ENCODE data around the gene MTERF4.

MTERF4 gene

GRCh38 chr2:241120440-241120839 lies 18.4 kb upstream of the MTERF4 start:
- Histone ChIP-seq H3K27ac (ENCODE audit: low read length) (no peak overlapping the region), H3K36me3 (ENCODE audit: control insufficient read depth, low read depth, low read length) (peaks cover 15% of the 10 kb centered on the region), H3K4me1 (ENCODE audit: control insufficient read depth, low read depth, low read length) (no peaks in the 10 kb centered on the region), H3K4me3 (ENCODE audit: low read length) (no peak overlapping the region), H3K9ac (ENCODE audit: low read length) (no peak overlapping the region), H3K9me3 (ENCODE audit: control insufficient read depth, low read depth, low read length) (no peaks in the 10 kb centered on the region), H3K27me3 (ENCODE audit: control insufficient read depth, insufficient read depth, low read length) (no peaks in the 10 kb centered on the region)

DNA sequence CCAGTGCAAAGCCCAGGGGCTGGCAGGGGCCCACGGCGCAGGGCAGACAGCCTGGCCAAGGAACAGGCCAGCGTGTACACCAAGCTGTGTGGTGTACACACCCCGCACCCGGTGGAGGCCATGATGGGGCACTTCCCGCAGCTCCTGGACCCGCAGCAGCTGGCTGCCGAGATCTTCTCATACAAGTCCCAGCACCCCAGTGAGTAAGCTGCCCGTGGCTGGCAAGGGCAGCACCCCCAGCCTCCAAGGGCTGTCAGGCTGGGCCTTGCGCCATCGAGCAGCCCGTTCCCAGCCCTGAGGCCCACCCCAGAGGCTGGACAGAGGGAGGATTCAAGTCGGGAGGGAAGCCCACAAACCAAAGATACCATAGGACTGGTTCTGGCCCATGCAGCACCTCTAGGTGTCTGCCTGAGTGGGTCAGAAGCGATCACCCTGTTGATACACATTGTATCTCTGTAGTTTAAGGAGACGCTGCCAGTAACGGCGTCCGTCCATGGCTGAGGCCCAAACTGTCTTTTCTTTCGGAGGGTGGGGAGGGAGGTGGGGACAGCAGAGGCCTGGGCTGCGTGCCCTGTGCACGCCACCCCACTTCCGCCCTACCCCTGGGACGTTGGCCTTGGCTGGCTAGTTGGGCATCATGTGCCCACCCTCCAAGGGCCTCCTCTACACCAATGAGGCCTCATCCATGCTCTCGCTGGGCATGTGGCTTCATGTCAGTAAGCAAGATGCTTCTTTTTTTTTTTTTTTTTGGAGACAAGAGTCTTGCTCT lies 16.8 kb upstream of the MTERF4 start:
- Histone ChIP-seq H3K36me3 (ENCODE audit: control insufficient read depth, low read depth, low read length) (peaks cover 22% of the 10 kb centered on the region), H3K27ac (ENCODE audit: low read length) (no peak overlapping the region), H3K4me3 (ENCODE audit: low read length) (no peak overlapping the region), H3K9me3 (ENCODE audit: control insufficient read depth, low read depth, low read length) (no peaks in the 10 kb centered on the region), H3K9ac (ENCODE audit: low read length) (no peak overlapping the region), H3K27me3 (ENCODE audit: control insufficient read depth, insufficient read depth, low read length) (no peaks in the 10 kb centered on the region), H3K4me1 (ENCODE audit: control insufficient read depth, low read depth, low read length) (no peaks in the 10 kb centered on the region)

DNA sequence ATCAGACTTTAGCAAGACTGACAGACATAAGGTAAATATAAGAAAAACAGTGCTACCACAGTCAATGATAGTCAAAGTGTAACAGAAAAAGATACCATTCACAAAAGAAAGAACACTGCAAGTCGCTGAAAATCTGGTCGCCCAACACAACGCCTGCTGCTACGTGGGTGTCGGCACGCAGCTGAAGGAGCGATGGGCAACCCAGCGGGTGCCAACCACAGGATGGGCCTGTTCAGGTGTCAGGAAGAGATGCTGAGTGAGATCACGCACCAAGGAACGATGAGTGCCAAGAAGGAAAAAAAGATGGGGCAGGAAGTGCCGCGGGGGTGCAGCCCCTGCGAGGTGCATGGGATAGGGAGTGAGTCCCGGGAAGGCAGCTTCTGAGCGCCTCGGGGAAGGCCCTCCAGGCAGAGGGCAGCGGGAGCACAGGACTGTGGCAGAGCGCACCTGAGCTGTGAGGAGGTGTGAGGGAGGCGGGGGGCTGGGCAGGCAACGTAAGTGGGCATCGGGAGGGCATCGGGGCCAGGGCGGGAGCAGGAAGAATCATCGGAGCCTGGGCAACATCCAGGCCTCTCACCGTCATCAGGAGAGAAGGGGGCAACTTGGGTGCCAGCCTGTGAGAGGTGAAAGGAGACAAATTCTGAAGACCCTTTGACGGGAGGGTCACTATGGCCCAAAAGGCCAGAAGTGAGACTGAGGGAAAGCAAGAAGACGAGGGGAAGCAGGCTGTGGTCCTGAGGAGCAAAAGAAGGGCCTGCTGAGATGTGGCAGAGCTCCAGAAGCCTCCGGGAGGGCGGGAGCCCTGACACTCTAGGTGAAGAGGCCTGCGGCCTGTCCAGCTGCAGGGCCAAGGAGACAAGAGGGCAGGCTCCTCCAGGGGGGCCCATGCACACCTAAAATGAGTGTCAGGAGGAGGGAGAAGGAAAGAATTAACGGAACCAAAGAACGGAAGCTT lies 14.8 kb upstream of the MTERF4 start:
- peaks cover 27% of the 10 kb centered on the region for H3K36me3 ChIP-seq (ENCODE audit: control insufficient read depth, low read depth, low read length)
- H3K9ac ChIP-seq (ENCODE audit: low read length) = no peak overlapping the region
- H3K27ac ChIP-seq (ENCODE audit: low read length) = no peak overlapping the region
- no peak overlapping the region for H3K4me3 ChIP-seq (ENCODE audit: low read length)
- no peaks in the 10 kb centered on the region for H3K4me1 ChIP-seq (ENCODE audit: control insufficient read depth, low read depth, low read length)
- H3K9me3 ChIP-seq (ENCODE audit: control insufficient read depth, low read depth, low read length) = no peaks in the 10 kb centered on the region
- no peaks in the 10 kb centered on the region for H3K27me3 ChIP-seq (ENCODE audit: control insufficient read depth, insufficient read depth, low read length)

DNA sequence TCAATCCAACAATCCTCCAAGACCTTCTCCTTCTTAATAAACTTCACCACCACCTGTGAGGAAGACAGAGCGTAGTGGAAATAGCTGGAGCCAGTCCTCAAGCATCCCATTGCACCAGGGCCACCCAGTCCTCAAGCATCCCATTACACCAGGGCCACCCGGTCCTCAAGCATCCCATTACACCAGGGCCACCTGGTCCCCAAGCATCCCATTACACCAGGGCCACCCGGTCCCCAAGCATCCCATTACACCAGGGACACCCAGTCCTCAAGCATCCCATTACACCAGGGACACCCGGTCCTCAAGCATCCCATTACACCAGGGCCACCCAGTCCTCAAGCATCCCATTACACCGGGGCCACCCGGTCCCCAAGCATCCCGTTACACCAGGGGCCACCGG lies 13.3 kb upstream of the MTERF4 start:
- H3K27ac ChIP-seq (ENCODE audit: low read length) = no peak overlapping the region
- H3K9ac ChIP-seq (ENCODE audit: low read length) = no peak overlapping the region
- H3K4me1 ChIP-seq (ENCODE audit: control insufficient read depth, low read depth, low read length) = no peaks in the 10 kb centered on the region
- H3K4me3 ChIP-seq (ENCODE audit: low read length) = no peak overlapping the region
- H3K9me3 ChIP-seq (ENCODE audit: control insufficient read depth, low read depth, low read length) = no peaks in the 10 kb centered on the region
- peaks cover 15% of the 10 kb centered on the region for H3K36me3 ChIP-seq (ENCODE audit: control insufficient read depth, low read depth, low read length)
- H3K27me3 ChIP-seq (ENCODE audit: control insufficient read depth, insufficient read depth, low read length) = no peaks in the 10 kb centered on the region

GRCh38 chr2:241114836-241115235 lies 12.7 kb upstream of the MTERF4 start:
- Histone ChIP-seq H3K9me3 (ENCODE audit: control insufficient read depth, low read depth, low read length) (no peaks in the 10 kb centered on the region), H3K4me1 (ENCODE audit: control insufficient read depth, low read depth, low read length) (no peaks in the 10 kb centered on the region), H3K4me3 (ENCODE audit: low read length) (no peak overlapping the region), H3K36me3 (ENCODE audit: control insufficient read depth, low read depth, low read length) (peaks cover 15% of the 10 kb centered on the region), H3K27me3 (ENCODE audit: control insufficient read depth, insufficient read depth, low read length) (no peaks in the 10 kb centered on the region), H3K9ac (ENCODE audit: low read length) (no peak overlapping the region), H3K27ac (ENCODE audit: low read length) (no peak overlapping the region)

DNA sequence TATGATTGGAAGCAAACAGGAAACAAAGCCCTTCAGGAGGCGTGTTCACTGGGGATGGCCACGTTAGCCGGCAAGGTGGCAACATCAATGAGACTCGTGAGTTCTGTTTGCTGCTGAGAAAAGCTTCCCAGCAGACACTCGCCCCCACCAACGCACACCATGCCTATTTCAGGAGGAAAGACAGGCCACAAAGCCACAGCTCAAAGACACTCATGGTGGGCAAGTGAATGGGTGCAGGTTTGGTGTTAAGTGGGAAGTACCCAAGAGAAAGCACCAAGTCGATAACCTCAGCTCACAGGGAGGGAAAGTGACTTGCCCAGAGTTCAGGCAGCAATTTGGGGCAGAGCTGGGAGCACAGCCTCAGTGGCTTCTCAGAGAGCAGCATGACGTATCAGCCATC lies 10.5 kb upstream of the MTERF4 start:
- peaks cover 15% of the 10 kb centered on the region for H3K36me3 ChIP-seq (ENCODE audit: control insufficient read depth, low read depth, low read length)
- no peak overlapping the region for H3K27ac ChIP-seq (ENCODE audit: low read length)
- no peak overlapping the region for H3K4me3 ChIP-seq (ENCODE audit: low read length)
- no peaks in the 10 kb centered on the region for H3K4me1 ChIP-seq (ENCODE audit: control insufficient read depth, low read depth, low read length)
- H3K9me3 ChIP-seq (ENCODE audit: control insufficient read depth, low read depth, low read length) = no peaks in the 10 kb centered on the region
- H3K27me3 ChIP-seq (ENCODE audit: control insufficient read depth, insufficient read depth, low read length) = no peaks in the 10 kb centered on the region
- no peak overlapping the region for H3K9ac ChIP-seq (ENCODE audit: low read length)

- Histone ChIP-seq H3K27ac (ENCODE audit: low read length) (no peak overlapping the region), H3K36me3 (ENCODE audit: control insufficient read depth, low read depth, low read length) (peaks cover 17% of the 10 kb centered on the region), H3K4me3 (ENCODE audit: low read length) (no peak overlapping the region)
Observed at GRCh38 chr2:241112046-241112445, 10.0 kb upstream of the MTERF4 start.

GRCh38 chr2:241111440-241111805 lies 9.3 kb upstream of the MTERF4 start:
- no peak overlapping the region for H3K9ac ChIP-seq (ENCODE audit: low read length)
- H3K27me3 ChIP-seq (ENCODE audit: control insufficient read depth, insufficient read depth, low read length) = no peaks in the 10 kb centered on the region
- no peak overlapping the region for H3K27ac ChIP-seq (ENCODE audit: low read length)
- no peaks in the 10 kb centered on the region for H3K4me1 ChIP-seq (ENCODE audit: control insufficient read depth, low read depth, low read length)
- H3K9me3 ChIP-seq (ENCODE audit: control insufficient read depth, low read depth, low read length) = no peaks in the 10 kb centered on the region
- H3K36me3 ChIP-seq (ENCODE audit: control insufficient read depth, low read depth, low read length) = peaks cover 20% of the 10 kb centered on the region
- no peak overlapping the region for H3K4me3 ChIP-seq (ENCODE audit: low read length)

More at GRCh38 chr2:241112046-241112445, 10.0 kb upstream of the MTERF4 start:
- no peaks in the 10 kb centered on the region for H3K4me1 ChIP-seq (ENCODE audit: control insufficient read depth, low read depth, low read length)
- no peaks in the 10 kb centered on the region for H3K27me3 ChIP-seq (ENCODE audit: control insufficient read depth, insufficient read depth, low read length)
- no peak overlapping the region for H3K9ac ChIP-seq (ENCODE audit: low read length)
- no peaks in the 10 kb centered on the region for H3K9me3 ChIP-seq (ENCODE audit: control insufficient read depth, low read depth, low read length)

- peaks cover 20% of the 10 kb centered on the region for H3K36me3 ChIP-seq (ENCODE audit: control insufficient read depth, low read depth, low read length)
- H3K27me3 ChIP-seq (ENCODE audit: control insufficient read depth, insufficient read depth, low read length) = no peaks in the 10 kb centered on the region
- H3K9me3 ChIP-seq (ENCODE audit: control insufficient read depth, low read depth, low read length) = no peaks in the 10 kb centered on the region
- no peaks in the 10 kb centered on the region for H3K4me1 ChIP-seq (ENCODE audit: control insufficient read depth, low read depth, low read length)
- no peak overlapping the region for H3K9ac ChIP-seq (ENCODE audit: low read length)
- no peak overlapping the region for H3K4me3 ChIP-seq (ENCODE audit: low read length)
- no peak overlapping the region for H3K27ac ChIP-seq (ENCODE audit: low read length)
Observed at GRCh38 chr2:241110607-241111439, 8.7 kb upstream of the MTERF4 start.

DNA sequence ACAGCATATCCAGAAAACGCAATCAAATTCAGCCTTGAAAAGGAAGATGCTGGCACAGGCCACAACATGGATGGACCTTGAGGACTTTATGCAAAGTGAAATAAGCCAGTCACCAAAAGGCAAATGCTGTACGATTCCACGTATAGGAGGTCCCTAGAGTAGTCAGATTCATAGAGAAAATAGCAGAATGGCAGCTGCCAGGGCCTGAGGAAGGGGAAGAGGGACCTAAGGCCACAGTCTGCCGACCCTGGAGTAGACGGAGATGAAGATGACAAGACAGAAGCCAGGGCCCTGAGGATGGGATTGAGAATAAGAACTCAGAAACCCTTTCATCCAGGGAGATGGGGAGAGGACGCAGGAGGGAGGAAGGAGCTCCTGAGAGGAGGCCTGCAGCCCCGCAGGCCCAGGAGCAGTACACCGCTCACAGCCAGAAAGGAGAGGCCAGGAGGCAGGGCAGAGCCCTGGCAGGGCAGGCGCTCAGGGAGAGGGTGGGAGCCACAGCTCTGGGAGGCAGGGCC lies 8.1 kb upstream of the MTERF4 start:
- H3K4me1 ChIP-seq (ENCODE audit: control insufficient read depth, low read depth, low read length) = no peaks in the 10 kb centered on the region
- H3K4me3 ChIP-seq (ENCODE audit: low read length) = no peak overlapping the region
- H3K9ac ChIP-seq (ENCODE audit: low read length) = no peak overlapping the region
- no peaks in the 10 kb centered on the region for H3K9me3 ChIP-seq (ENCODE audit: control insufficient read depth, low read depth, low read length)
- H3K27me3 ChIP-seq (ENCODE audit: control insufficient read depth, insufficient read depth, low read length) = no peaks in the 10 kb centered on the region
- peaks cover 20% of the 10 kb centered on the region for H3K36me3 ChIP-seq (ENCODE audit: control insufficient read depth, low read depth, low read length)
- no peak overlapping the region for H3K27ac ChIP-seq (ENCODE audit: low read length)
